ENCODE results near the gene KLHL29.

DNA sequence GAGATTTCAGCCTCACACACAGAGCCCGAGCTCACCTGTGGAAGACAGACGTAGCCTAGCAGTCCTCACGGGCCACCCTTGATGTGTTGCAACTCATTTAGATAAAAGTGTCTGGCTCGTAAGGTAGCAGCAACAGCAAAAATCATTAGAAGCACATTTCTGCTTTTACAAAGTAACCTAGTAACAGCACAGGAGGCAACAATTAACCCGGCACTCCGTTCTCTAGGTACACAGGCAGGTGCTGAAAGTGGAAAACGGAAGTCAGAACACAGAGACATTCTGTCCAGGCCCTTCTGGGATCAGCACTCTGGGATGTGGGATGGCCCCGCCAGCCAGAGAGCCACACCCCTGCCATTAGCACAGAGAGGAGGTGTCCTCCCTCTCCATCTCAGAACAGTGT lies 99.3 kb downstream of the KLHL29 start:
- TF ChIP-seq, protein P1, sequence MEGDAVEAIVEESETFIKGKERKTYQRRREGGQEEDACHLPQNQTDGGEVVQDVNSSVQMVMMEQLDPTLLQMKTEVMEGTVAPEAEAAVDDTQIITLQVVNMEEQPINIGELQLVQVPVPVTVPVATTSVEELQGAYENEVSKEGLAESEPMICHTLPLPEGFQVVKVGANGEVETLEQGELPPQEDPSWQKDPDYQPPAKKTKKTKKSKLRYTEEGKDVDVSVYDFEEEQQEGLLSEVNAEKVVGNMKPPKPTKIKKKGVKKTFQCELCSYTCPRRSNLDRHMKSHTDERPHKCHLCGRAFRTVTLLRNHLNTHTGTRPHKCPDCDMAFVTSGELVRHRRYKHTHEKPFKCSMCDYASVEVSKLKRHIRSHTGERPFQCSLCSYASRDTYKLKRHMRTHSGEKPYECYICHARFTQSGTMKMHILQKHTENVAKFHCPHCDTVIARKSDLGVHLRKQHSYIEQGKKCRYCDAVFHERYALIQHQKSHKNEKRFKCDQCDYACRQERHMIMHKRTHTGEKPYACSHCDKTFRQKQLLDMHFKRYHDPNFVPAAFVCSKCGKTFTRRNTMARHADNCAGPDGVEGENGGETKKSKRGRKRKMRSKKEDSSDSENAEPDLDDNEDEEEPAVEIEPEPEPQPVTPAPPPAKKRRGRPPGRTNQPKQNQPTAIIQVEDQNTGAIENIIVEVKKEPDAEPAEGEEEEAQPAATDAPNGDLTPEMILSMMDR (conservative IDR thresholded peaks at IDR 0.05), result no peak
- no peak for TF ChIP-seq ZFX (IDR thresholded peaks at IDR 0.05)
